ENCODE results near the gene CIT. TPM values are rescaled to one million over a fixed set of nuclear protein-coding genes. Genes with fewer than 3 reads are reported as not detected.

The CIT gene
- total RNA-seq, 4 donors from 2014 or later = under 0.01 to 28.1 (median 5.8) TPM

DNA sequence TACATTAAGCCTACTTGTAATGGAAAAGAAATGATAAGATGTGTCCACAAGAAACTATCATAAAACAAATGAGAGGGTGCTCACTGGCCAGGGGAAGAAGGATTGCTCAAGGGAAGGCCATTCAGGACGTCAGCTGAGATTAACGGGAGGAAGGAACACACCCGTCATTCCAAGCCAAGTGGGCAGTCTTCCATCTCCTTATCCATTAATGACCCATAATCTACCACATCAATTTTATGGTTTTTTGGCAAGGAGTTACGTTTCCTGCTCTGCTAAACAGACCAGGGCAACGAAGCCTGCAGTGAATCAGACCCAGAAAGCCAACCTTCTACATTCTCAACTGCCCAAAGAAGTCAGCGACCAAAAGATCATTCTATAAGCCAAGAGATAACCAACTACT lies 184.1 kb downstream of the CIT start:
- Histone ChIP-seq H3K27ac (peak overlapping the region in 1 of 2 donors; percentile 36), H3K4me3 (no peak overlapping the region), H3K4me1 (peaks cover 0 to 6% of the 10 kb centered on the region in 2 donors), H3K36me3 (no peaks in the 10 kb centered on the region), H3K27me3 (no peaks in the 10 kb centered on the region), H3K9me3 (no peaks in the 10 kb centered on the region)
- TF ChIP-seq POLR2A (IDR thresholded peaks at IDR 0.05) = no peak
- TF ChIP-seq, protein P1, sequence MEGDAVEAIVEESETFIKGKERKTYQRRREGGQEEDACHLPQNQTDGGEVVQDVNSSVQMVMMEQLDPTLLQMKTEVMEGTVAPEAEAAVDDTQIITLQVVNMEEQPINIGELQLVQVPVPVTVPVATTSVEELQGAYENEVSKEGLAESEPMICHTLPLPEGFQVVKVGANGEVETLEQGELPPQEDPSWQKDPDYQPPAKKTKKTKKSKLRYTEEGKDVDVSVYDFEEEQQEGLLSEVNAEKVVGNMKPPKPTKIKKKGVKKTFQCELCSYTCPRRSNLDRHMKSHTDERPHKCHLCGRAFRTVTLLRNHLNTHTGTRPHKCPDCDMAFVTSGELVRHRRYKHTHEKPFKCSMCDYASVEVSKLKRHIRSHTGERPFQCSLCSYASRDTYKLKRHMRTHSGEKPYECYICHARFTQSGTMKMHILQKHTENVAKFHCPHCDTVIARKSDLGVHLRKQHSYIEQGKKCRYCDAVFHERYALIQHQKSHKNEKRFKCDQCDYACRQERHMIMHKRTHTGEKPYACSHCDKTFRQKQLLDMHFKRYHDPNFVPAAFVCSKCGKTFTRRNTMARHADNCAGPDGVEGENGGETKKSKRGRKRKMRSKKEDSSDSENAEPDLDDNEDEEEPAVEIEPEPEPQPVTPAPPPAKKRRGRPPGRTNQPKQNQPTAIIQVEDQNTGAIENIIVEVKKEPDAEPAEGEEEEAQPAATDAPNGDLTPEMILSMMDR (IDR thresholded peaks at IDR 0.05) = no peak
- intact Hi-C loops (cut with DNase I; ENCODE audit: low total_unique reads) = no loop called here
- DNase-seq = peak; percentile 62 to 86

DNA sequence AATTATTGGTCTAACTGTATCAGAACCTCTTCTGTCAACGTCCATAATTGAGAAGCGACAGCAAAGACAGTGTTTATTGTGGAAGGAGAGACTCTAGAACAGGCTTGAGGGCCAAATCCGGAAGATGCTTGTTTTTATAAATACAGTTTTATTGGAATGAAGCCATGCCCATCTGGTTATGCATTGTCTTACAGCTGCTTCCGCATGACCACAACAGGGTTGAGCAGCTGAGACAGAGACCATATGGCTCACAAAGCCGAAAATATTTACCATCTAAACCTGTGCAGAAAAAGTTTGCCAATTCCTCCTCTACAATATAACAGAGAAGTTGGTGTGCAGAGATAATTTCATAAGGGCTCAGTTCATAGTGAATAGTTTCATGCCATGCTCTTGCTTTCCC lies 184.7 kb downstream of the CIT start:
- intact Hi-C loops (cut with DNase I; ENCODE audit: low total_unique reads) = no loop called here
- Histone ChIP-seq H3K27ac (no peak overlapping the region), H3K4me1 (peaks cover 0 to 6% of the 10 kb centered on the region in 2 donors), H3K27me3 (no peaks in the 10 kb centered on the region), H3K9me3 (no peaks in the 10 kb centered on the region), H3K36me3 (no peaks in the 10 kb centered on the region), H3K4me3 (no peak overlapping the region)
- DNase-seq = no peak
- TF ChIP-seq, protein P1 (IDR thresholded peaks at IDR 0.05) = no peak
- no peak for TF ChIP-seq POLR2A (IDR thresholded peaks at IDR 0.05)

DNA sequence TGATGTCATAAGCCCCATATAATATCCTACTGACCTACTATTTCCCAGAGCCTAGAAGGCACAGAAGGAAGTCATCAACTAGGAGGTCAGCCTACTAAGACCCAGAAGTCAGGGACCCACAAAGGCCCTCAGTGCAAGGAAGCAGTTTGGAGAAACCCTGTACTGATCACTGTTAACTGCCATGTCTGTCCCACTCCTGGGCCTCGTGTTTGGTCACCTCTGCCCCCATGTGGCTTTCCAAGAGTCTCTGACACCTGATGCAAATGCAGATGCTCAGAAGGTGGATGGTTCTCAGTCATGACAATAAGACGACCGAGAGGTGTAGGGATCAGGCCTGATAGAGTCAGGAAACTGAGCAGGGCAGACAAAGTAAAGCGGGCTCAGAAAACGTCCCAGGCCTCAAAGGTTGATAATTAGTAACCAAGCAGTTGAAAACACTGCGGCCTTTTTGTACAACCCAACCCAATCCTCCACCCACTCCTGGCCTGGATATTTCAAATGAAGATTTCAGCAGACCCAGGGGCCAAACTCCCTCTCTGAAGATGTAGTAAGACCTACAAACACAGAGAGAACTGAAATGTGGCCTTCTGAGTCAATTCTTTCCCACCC lies 185.8 kb downstream of the CIT start:
- no peaks in the 10 kb centered on the region for H3K36me3 ChIP-seq
- H3K4me1 ChIP-seq = peaks cover 0 to 6% of the 10 kb centered on the region in 2 donors
- no peak for DNase-seq
- intact Hi-C loops (cut with DNase I; ENCODE audit: low total_unique reads) = no loop called here
- no peaks in the 10 kb centered on the region for H3K9me3 ChIP-seq
- H3K27ac ChIP-seq = no peak overlapping the region
- no peak overlapping the region for H3K4me3 ChIP-seq
- no peaks in the 10 kb centered on the region for H3K27me3 ChIP-seq
- TF ChIP-seq, protein P1 (IDR thresholded peaks at IDR 0.05) = no peak
- TF ChIP-seq POLR2A (IDR thresholded peaks at IDR 0.05) = no peak

DNA sequence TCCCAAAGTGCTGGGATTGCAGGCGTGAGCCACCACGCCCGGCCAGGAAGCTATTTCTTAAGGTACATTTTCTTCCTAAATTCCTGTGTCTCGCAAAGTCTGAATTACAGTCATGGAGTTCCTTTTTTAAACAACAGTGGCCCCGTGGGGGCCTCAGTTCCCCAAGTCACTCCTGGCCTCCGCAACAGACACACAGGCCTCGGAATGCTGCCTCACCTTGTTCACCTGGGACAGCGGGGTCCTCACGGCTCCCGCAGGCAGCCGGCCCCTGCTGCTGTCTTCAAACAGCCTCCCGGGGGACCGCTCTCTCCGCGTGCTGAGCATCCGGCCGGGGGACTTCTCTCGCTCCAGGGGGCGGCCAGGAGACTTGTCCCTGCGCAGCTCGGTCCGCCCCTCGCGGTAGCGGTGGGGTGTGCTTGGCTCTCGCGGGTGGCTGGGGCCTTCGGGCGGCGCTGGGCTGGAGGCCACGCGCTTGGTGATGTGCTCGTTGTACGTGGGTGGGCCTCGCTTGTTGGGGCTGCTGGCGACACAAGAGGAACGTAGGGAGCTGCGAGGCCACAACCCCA lies 187.1 kb downstream of the CIT start:
- no peak overlapping the region for H3K4me3 ChIP-seq
- H3K27me3 ChIP-seq = no peaks in the 10 kb centered on the region
- H3K36me3 ChIP-seq = no peaks in the 10 kb centered on the region
- H3K4me1 ChIP-seq = peaks cover 0 to 6% of the 10 kb centered on the region in 2 donors
- intact Hi-C loops (cut with DNase I; ENCODE audit: low total_unique reads) = no loop called here
- DNase-seq = no peak
- no peak for TF ChIP-seq POLR2A (IDR thresholded peaks at IDR 0.05)
- TF ChIP-seq, protein P1 (IDR thresholded peaks at IDR 0.05) = no peak
- H3K27ac ChIP-seq = no peak overlapping the region
- no peaks in the 10 kb centered on the region for H3K9me3 ChIP-seq

DNA sequence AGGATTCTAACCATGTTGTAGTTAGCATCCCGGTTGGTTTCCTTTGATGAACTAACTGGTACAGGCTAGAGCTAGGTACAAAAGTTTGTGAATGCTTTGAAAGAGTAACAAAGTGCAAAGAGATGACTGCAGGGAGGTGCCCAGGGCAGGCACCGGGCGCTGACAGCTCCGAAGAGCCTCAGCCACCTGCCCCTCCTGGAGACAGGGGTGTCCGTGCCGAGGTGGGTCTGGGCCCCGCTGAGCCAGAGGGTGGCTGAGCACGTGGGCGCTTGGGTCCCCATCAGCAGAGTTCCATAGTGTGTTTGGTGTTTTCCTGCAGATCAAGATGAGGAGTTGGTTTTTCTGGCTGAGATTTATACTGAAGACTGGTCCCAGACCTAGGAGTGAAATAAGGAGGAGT lies 189.2 kb downstream of the CIT start:
- no peaks in the 10 kb centered on the region for H3K36me3 ChIP-seq
- no peaks in the 10 kb centered on the region for H3K9me3 ChIP-seq
- H3K27ac ChIP-seq = no peak overlapping the region
- TF ChIP-seq POLR2A (IDR thresholded peaks at IDR 0.05) = no peak
- TF ChIP-seq, protein P1 (IDR thresholded peaks at IDR 0.05) = no peak
- no peak for DNase-seq
- H3K4me3 ChIP-seq = no peak overlapping the region
- H3K27me3 ChIP-seq = no peaks in the 10 kb centered on the region
- intact Hi-C loops (cut with DNase I; ENCODE audit: low total_unique reads) = no loop called here
- H3K4me1 ChIP-seq = peaks cover 0 to 6% of the 10 kb centered on the region in 2 donors
